ENCODE measurements around the gene KIF16B.

The KIF16B gene

GRCh38 chr20:16555754-16556153 is 17.5 kb downstream of the KIF16B start:
- no peak for DNase-seq (ENCODE audit: low read depth in 2 of 2)

GRCh38 chr20:16554766-16555543 is 18.3 kb downstream of the KIF16B start:
- DNase-seq (ENCODE audit: low read depth in 2 of 2), result no peak

GRCh38 chr20:16553684-16554083 is 19.6 kb downstream of the KIF16B start:
- DNase-seq (ENCODE audit: low read depth in 2 of 2), result no peak

GRCh38 chr20:16553101-16553500 is 20.1 kb downstream of the KIF16B start:
- DNase-seq (ENCODE audit: low read depth in 2 of 2), result no peak

- DNase-seq (ENCODE audit: low read depth in 2 of 2), result no peak
Measured at GRCh38 chr20:16552015-16552414, 21.2 kb downstream of the KIF16B start.

GRCh38 chr20:16551607-16552006 is 21.6 kb downstream of the KIF16B start:
- no peak for DNase-seq (ENCODE audit: low read depth in 2 of 2)

- no peak for DNase-seq (ENCODE audit: low read depth in 2 of 2)
Measured at GRCh38 chr20:16548068-16548672, 25.1 kb downstream of the KIF16B start.

- no peak for DNase-seq (ENCODE audit: low read depth in 2 of 2)
Measured at GRCh38 chr20:16544949-16545348, 28.3 kb downstream of the KIF16B start.

- no peak for DNase-seq (ENCODE audit: low read depth in 2 of 2)
Measured at GRCh38 chr20:16542477-16542876, 30.8 kb downstream of the KIF16B start.

GRCh38 chr20:16541878-16542277 is 31.4 kb downstream of the KIF16B start:
- DNase-seq (ENCODE audit: low read depth in 2 of 2), result no peak

GRCh38 chr20:16541226-16541625 is 32.0 kb downstream of the KIF16B start:
- DNase-seq (ENCODE audit: low read depth in 2 of 2), result no peak

- DNase-seq (ENCODE audit: low read depth in 2 of 2), result no peak
Measured at GRCh38 chr20:16539280-16540021, 33.8 kb downstream of the KIF16B start.

GRCh38 chr20:16538779-16539178 is 34.5 kb downstream of the KIF16B start:
- no peak for DNase-seq (ENCODE audit: low read depth in 2 of 2)

GRCh38 chr20:16537918-16538317 is 35.3 kb downstream of the KIF16B start:
- DNase-seq (ENCODE audit: low read depth in 2 of 2), result no peak

GRCh38 chr20:16537025-16537665 is 36.1 kb downstream of the KIF16B start:
- DNase-seq (ENCODE audit: low read depth in 2 of 2), result no peak

GRCh38 chr20:16535277-16535676 is 38.0 kb downstream of the KIF16B start:
- no peak for DNase-seq (ENCODE audit: low read depth in 2 of 2)

- no peak for DNase-seq (ENCODE audit: low read depth in 2 of 2)
Measured at GRCh38 chr20:16533502-16533901, 39.7 kb downstream of the KIF16B start.

GRCh38 chr20:16531485-16531884 is 41.8 kb downstream of the KIF16B start:
- DNase-seq (ENCODE audit: low read depth in 2 of 2), result no peak

- no peak for DNase-seq (ENCODE audit: low read depth in 2 of 2)
Measured at GRCh38 chr20:16530201-16530681, 43.0 kb downstream of the KIF16B start.

GRCh38 chr20:16528078-16528477 is 45.2 kb downstream of the KIF16B start:
- DNase-seq (ENCODE audit: low read depth in 2 of 2), result no peak

GRCh38 chr20:16527438-16527837 is 45.8 kb downstream of the KIF16B start:
- no peak for DNase-seq (ENCODE audit: low read depth in 2 of 2)
